CD4-positive, alpha-beta memory T cell (primary cell): ENCODE measurements around the gene KDM1B. TPM values are rescaled to one million over a fixed set of nuclear protein-coding genes. Genes with fewer than 3 reads are reported as not detected.
A peak's percentile ranks its signal among the peaks of the same experiment; 100 is the strongest.

ENCODE experiments used
- CTCF ChIA-PET: fragments of 350-600 bp; sonication (Branson Sonifier 250); formaldehyde crosslinking; loops from one replicate; lab custom pipeline; 2021; ENCODE audit warnings: inconsistent platforms; ENCODE audit not compliant: partially characterized antibody; lab: Charles Lee
- POLR2A ChIA-PET: fragments of 350-600 bp; sonication (Branson Sonifier 250); formaldehyde crosslinking; loops from one replicate; lab custom pipeline; 2021; ENCODE audit not compliant: partially characterized antibody; lab: Charles Lee
- DNase-seq, 5 donors: peaks; one replicate each; pipeline versions ENCODE4 v3.0.0 to v3.0.0-alpha.2; 2020 to 2022; ENCODE audit warnings: mixed read lengths in 1 of 5
- H3K27ac ChIP-seq: one replicate; pipeline ENCODE4 v1.7.0; 2013; ENCODE audit warnings: low read depth, low read length
- H3K27me3 ChIP-seq: 2 replicates; pipeline ENCODE4 v1.7.0; 2013; ENCODE audit warnings: mild to moderate bottlenecking, low read length, moderate library complexity; ENCODE audit not compliant: insufficient read depth
- H3K36me3 ChIP-seq: 2 replicates; pipeline ENCODE4 v1.7.0; 2013; ENCODE audit warnings: mild to moderate bottlenecking, low read length, moderate library complexity; ENCODE audit not compliant: insufficient read depth
- H3K4me1 ChIP-seq: 2 replicates; pipeline ENCODE4 v1.7.0; 2013; ENCODE audit warnings: mild to moderate bottlenecking, low read length, moderate library complexity; ENCODE audit not compliant: insufficient read depth
- H3K4me3 ChIP-seq, 2 donors: one replicate each; pipeline ENCODE4 v1.7.0; 2013; ENCODE audit warnings: low read length in 2 of 2, mild to moderate bottlenecking in 1 of 2
- H3K9me3 ChIP-seq, 2 donors: one replicate each; pipeline ENCODE4 v1.7.0; 2013; ENCODE audit warnings: low read length in 2 of 2, control low read depth in 1 of 2; ENCODE audit not compliant: control insufficient read depth in 1 of 2
- H3K27ac Mint-ChIP-seq, 7 donors: one replicate each; pipeline ENCODE4 v1.8.0; 2020 to 2021; ENCODE audit warnings: mixed read lengths in 7 of 7, mild to moderate bottlenecking in 6 of 7, inconsistent platforms in 3 of 7, moderate library complexity in 3 of 7
- H3K27me3 Mint-ChIP-seq, 2 donors: one replicate each; pipeline ENCODE4 v1.8.0; 2020 to 2021; ENCODE audit warnings: mixed read lengths in 2 of 2
- H3K36me3 Mint-ChIP-seq, 2 donors: one replicate each; pipeline ENCODE4 v1.8.0; 2020 to 2021; ENCODE audit warnings: mixed read lengths in 2 of 2, inconsistent platforms in 1 of 2, mild to moderate bottlenecking in 1 of 2
- H3K4me1 Mint-ChIP-seq, 4 donors: one replicate each; pipeline ENCODE4 v1.8.0; 2020 to 2021; ENCODE audit warnings: mixed read lengths in 4 of 4, mild to moderate bottlenecking in 1 of 4
- H3K4me3 Mint-ChIP-seq, 8 donors: one replicate each; pipeline ENCODE4 v1.8.0; 2020 to 2021; ENCODE audit warnings: mixed read lengths in 8 of 8, mild to moderate bottlenecking in 7 of 8, moderate library complexity in 6 of 8, inconsistent platforms in 3 of 8
- H3K9me3 Mint-ChIP-seq, 8 donors: one replicate each; pipeline ENCODE4 v1.8.0; 2020 to 2021; ENCODE audit warnings: mixed read lengths in 8 of 8, mild to moderate bottlenecking in 5 of 8, inconsistent platforms in 3 of 8, moderate library complexity in 1 of 8
- intact Hi-C: fragments of 100-400 bp; cut with micrococcal nuclease; formaldehyde crosslinking; loops from one replicate; pipeline ENCODE4 v1.15.1; 2023
- polyA plus RNA-seq, 2 donors: library from polyadenylated mRNA; unstranded; fragments of 300-500 nt; fragmentation: Illumina TruSeq; gene quantifications; one replicate each; pipeline ENCODE4 v1.2.3, GENCODE V29; 2021
- total RNA-seq, 2 experiments: library from RNA; stranded (reverse); gene quantifications; one replicate each; pipeline ENCODE4 v1.2.3, GENCODE V29; 2021

The KDM1B gene
- total and polyA plus RNA-seq, 4 experiments from 2014 or later: 0.45 to 12.3 (median 6.5) TPM

DNA sequence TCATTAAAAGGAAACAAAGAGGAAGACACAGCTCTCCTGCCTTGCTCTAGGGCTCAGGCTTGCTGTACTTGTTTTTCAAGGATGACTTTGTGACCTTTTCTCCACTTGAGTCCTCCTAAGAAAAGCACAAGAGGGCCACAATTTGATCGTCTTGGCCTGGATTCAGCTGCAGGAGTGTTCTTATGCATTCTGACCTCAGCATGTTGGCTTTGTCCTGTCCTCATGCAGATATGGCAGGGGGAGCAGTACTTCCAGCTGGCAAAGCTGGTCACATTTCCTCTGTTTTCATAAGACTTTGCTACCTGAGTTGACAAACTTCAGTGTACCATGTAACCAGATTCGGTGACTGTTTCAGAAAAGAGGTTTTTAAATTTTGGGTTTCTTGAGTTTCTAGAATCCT, 30.8 kb downstream of the KDM1B start:
- Histone ChIP-seq H3K4me3 (no peak overlapping the region), H3K27me3 (no peaks in the 10 kb centered on the region), H3K27ac (no peak overlapping the region), H3K4me1 (no peaks in the 10 kb centered on the region), H3K36me3 (no peaks in the 10 kb centered on the region), H3K9me3 (no peaks in the 10 kb centered on the region)
- peaks cover 41 to 54% of the 10 kb centered on the region in 2 donors for H3K36me3 Mint-ChIP-seq
- H3K4me1 Mint-ChIP-seq: peaks cover 0 to 2% (median 0%) of the 10 kb centered on the region in 4 donors
- no peaks in the 10 kb centered on the region for H3K27me3 Mint-ChIP-seq
- H3K9me3 Mint-ChIP-seq: no peaks in the 10 kb centered on the region
- no peak overlapping the region for H3K27ac Mint-ChIP-seq
- POLR2A ChIA-PET: no interaction called here
- intact Hi-C loops: no loop called here
- no peak overlapping the region for H3K4me3 Mint-ChIP-seq
- DNase-seq: no peak
- CTCF ChIA-PET: no interaction called here

DNA sequence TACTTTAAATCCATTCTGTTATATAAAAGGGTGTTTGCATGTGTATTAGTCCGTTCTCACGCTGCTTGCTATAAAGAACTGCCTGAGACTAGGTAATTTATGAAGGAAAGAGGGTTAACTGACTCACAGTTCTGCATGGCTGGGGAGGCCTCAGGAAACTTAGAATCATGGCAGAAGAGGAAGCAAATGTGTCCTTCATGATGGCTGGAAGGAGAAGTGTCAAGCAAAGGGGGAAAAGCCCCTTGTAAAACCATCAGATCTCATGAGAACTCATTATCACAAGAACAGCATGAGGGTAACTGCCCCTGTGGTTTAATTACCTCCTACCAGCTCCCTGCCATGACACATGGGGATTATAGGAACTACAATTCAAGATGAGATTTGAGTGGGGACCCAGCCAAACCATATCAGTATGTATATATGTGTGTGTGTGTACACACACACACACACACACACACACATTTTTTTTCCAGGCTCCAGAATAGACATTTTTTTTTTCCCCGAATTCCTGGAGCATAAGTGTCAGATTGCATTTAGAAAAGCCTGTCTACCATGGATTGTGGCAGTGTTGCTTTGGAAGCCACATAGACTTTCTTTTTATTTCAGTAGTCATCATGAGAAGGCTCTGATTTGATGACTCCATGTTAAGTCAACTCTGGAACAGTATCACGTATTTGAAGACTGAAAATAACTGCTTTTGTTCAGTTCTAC, 31.5 kb downstream of the KDM1B start:
- Mint-ChIP-seq H3K4me1 (peaks cover 0 to 2% (median 0%) of the 10 kb centered on the region in 4 donors), H3K4me3 (no peak overlapping the region), H3K27me3 (no peaks in the 10 kb centered on the region), H3K36me3 (peaks cover 47 to 57% of the 10 kb centered on the region in 2 donors), H3K9me3 (no peaks in the 10 kb centered on the region), H3K27ac (no peak overlapping the region)
- H3K4me1 ChIP-seq: no peaks in the 10 kb centered on the region
- ChIA-PET CTCF (no interaction called here), POLR2A (no interaction called here)
- no peak for DNase-seq
- no peaks in the 10 kb centered on the region for H3K27me3 ChIP-seq
- H3K4me3 ChIP-seq: no peak overlapping the region
- no peaks in the 10 kb centered on the region for H3K36me3 ChIP-seq
- H3K9me3 ChIP-seq: no peaks in the 10 kb centered on the region
- intact Hi-C loops: no loop called here
- no peak overlapping the region for H3K27ac ChIP-seq

DNA sequence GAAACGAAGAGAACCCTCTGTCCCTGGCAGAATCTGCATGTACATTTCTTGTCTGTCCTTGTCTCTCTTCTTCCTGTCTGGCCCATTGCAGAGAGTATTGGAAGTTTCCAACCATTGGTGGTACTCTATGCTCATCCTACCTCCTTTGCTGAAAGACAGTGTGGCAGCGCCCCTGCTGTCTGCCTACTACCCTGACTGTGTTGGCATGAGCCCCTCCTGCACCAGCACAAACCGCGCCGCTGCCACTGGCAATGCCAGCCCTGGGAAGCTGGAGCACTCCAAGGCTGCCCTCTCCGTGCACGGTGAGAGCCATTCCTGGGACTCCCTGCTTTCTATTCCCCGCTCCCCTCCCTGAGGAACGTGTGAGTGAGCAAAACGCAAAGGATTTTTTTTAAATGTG, 32.5 kb downstream of the KDM1B start:
- H3K27ac ChIP-seq: no peak overlapping the region
- peaks cover 50 to 55% of the 10 kb centered on the region in 2 donors for H3K36me3 Mint-ChIP-seq
- H3K4me3 Mint-ChIP-seq: no peak overlapping the region

DNA sequence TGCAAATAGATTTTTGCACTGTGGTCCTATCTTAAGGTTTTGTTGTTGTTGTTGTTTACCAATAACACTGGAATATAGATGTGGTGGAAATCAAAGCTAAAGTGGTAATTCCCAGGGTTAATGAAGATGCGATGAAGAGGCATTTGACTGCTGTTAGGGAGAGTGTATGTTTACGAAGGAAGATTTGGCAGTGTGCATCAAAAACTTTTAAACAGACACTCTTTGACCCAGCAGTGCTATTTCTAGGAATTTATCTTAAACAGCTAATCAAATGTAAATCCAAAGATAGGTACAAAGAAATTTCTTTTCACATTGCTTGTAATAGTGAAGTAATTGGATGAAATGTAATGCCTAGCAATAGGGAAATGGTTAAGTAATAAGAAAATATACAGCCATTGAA, 34.0 kb downstream of the KDM1B start:
- Mint-ChIP-seq H3K9me3 (no peaks in the 10 kb centered on the region), H3K36me3 (peaks cover 45 to 47% of the 10 kb centered on the region in 2 donors), H3K27me3 (no peaks in the 10 kb centered on the region), H3K4me3 (no peak overlapping the region), H3K27ac (peak overlapping the region in 1 of 7 donors; percentile 70), H3K4me1 (no peaks in the 10 kb centered on the region)
- Histone ChIP-seq H3K4me3 (no peak overlapping the region), H3K27ac (no peak overlapping the region), H3K9me3 (no peaks in the 10 kb centered on the region), H3K27me3 (no peaks in the 10 kb centered on the region), H3K4me1 (no peaks in the 10 kb centered on the region), H3K36me3 (no peaks in the 10 kb centered on the region)
- DNase-seq: no peak
- ChIA-PET CTCF (no interaction called here), POLR2A (no interaction called here)
- intact Hi-C loops: no loop called here

More for the DNA sequence above, 32.5 kb downstream of the KDM1B start:
- H3K9me3 Mint-ChIP-seq: no peaks in the 10 kb centered on the region
- intact Hi-C loops: no loop called here
- H3K27me3 Mint-ChIP-seq: no peaks in the 10 kb centered on the region
- H3K9me3 ChIP-seq: no peaks in the 10 kb centered on the region
- ChIA-PET CTCF (no interaction called here), POLR2A (no interaction called here)
- H3K4me1 ChIP-seq: no peaks in the 10 kb centered on the region
- H3K27ac Mint-ChIP-seq: no peak overlapping the region
- no peak for DNase-seq
- no peaks in the 10 kb centered on the region for H3K27me3 ChIP-seq
- H3K4me3 ChIP-seq: no peak overlapping the region
- H3K4me1 Mint-ChIP-seq: no peaks in the 10 kb centered on the region
- H3K36me3 ChIP-seq: no peaks in the 10 kb centered on the region

DNA sequence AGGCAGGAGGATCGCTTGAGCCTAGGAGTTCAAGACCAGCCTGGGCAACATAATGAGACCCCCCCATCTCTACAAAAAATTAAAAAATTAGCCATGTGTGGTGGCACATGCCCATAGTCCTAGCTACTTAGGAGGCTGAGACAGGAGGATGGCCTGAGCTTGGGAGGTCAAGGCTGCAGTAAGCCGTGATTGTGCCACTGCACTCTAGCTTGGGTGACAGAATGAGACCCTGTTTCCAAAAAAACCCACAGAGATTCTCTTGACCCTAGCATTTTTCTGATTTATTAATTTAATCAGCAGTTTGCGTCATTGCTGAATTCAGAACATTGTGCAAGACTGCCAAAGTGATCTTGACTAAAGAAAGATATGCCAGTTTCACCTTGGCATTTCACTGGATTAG, 36.8 kb downstream of the KDM1B start:
- H3K27ac Mint-ChIP-seq: no peak overlapping the region
- intact Hi-C loops: no loop called here
- H3K4me1 Mint-ChIP-seq: no peaks in the 10 kb centered on the region
- Histone ChIP-seq H3K9me3 (no peaks in the 10 kb centered on the region), H3K4me1 (no peaks in the 10 kb centered on the region), H3K36me3 (peaks cover 5% of the 10 kb centered on the region), H3K4me3 (no peak overlapping the region), H3K27ac (no peak overlapping the region), H3K27me3 (no peaks in the 10 kb centered on the region)
- no peaks in the 10 kb centered on the region for H3K27me3 Mint-ChIP-seq
- H3K36me3 Mint-ChIP-seq: peaks cover 44 to 50% of the 10 kb centered on the region in 2 donors
- ChIA-PET POLR2A (no interaction called here), CTCF (no interaction called here)
- H3K4me3 Mint-ChIP-seq: no peak overlapping the region
- H3K9me3 Mint-ChIP-seq: no peaks in the 10 kb centered on the region
- DNase-seq: no peak

DNA sequence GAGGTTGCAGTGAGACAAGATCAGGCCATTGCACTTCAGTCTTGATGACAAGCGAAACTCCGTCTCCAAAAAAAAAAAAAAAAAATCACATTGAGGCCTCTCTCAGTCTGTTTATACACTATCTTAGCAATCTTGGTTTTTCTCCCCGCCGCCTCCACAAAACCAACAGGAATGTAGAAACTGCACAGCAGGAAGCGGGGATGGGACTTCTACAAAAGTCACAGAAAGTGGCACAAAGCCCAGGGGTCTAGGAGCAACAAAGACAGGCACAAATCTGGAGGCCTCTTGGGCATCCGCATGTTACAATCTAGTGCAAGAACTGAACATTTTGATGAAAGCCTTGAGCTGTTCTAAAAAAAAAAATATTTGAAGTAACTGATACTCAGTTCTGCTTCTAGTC, 48.6 kb downstream of the KDM1B start:
- Histone ChIP-seq H3K4me1 (no peaks in the 10 kb centered on the region), H3K27me3 (no peaks in the 10 kb centered on the region), H3K36me3 (peaks cover 8% of the 10 kb centered on the region), H3K9me3 (no peaks in the 10 kb centered on the region), H3K4me3 (no peak overlapping the region), H3K27ac (no peak overlapping the region)
- no peaks in the 10 kb centered on the region for H3K4me1 Mint-ChIP-seq
- peak overlapping the region in 1 of 7 donors; percentile 53 for H3K27ac Mint-ChIP-seq
- peaks cover 44 to 53% of the 10 kb centered on the region in 2 donors for H3K36me3 Mint-ChIP-seq
- ChIA-PET CTCF (interaction anchor here (1.8 kb wide), 1 partner anchor 9 kb away, joined by 6 read pairs; no protein-coding TSS in a partner anchor), POLR2A (no interaction called here)
- DNase-seq: no peak
- H3K4me3 Mint-ChIP-seq: no peak overlapping the region
- no peaks in the 10 kb centered on the region for H3K9me3 Mint-ChIP-seq
- H3K27me3 Mint-ChIP-seq: no peaks in the 10 kb centered on the region
- intact Hi-C loops: no loop called here

DNA sequence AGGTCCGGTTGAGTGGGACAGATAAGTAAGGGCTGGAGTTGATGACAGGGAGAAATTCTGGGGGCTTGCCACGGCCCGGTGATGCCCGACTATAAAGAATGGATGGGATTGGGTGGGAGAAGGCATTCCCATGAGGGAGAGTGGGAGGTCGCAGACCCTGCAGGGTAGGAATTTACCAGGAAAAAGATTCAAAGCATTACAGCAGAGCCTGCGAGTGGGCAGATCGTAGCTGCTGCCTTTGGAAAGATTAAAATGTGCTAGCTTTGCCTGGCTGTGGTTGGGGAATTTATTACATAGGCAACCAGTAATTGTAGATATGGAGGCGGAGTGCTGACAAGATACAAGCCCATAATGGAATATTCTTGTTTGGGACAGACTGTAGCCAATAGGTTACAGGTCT, 49.5 kb downstream of the KDM1B start:
- H3K9me3 Mint-ChIP-seq: no peaks in the 10 kb centered on the region
- POLR2A ChIA-PET: no interaction called here
- no peaks in the 10 kb centered on the region for H3K27me3 Mint-ChIP-seq

More for the DNA sequence above, 49.5 kb downstream of the KDM1B start:
- Histone ChIP-seq H3K4me3 (no peak overlapping the region), H3K27ac (no peak overlapping the region), H3K36me3 (peaks cover 8% of the 10 kb centered on the region), H3K27me3 (no peaks in the 10 kb centered on the region), H3K4me1 (no peaks in the 10 kb centered on the region), H3K9me3 (no peaks in the 10 kb centered on the region)
- no peaks in the 10 kb centered on the region for H3K4me1 Mint-ChIP-seq
- H3K27ac Mint-ChIP-seq: no peak overlapping the region
- H3K36me3 Mint-ChIP-seq: peaks cover 44 to 55% of the 10 kb centered on the region in 2 donors
- intact Hi-C loops: no loop called here
- DNase-seq: no peak
- CTCF ChIA-PET: interaction anchor here (1.3 kb wide), 1 partner anchor 8 kb away, joined by 3 read pairs; no protein-coding TSS in a partner anchor
- H3K4me3 Mint-ChIP-seq: no peak overlapping the region
